ENCODE data around the gene LPIN1.
A peak's percentile ranks its signal among the peaks of the same experiment; 100 is the strongest.

DNA sequence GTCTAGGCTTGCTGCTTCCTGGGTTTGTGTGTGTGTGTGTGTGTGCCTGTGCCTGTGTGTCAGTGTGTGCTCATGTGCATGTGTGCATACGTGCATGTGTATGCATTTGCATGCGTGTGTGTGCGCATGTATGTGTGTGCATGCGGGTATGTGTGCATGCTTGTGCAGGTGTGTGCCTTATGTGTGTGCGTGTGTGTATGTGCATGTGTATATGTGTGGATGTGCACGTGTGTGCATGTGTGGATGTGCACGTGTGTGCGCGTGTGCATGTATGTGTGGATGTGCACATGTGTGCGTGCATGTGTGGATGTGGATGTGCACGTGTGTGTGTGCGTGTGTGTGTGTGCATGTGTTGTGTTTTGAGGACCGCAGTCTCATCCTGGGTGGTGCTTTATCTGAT, 42.8 kb downstream of the LPIN1 start:
- no peak for TF ChIP-seq POLR2A (IDR thresholded peaks at IDR 0.05)
- TF ChIP-seq, protein P1, sequence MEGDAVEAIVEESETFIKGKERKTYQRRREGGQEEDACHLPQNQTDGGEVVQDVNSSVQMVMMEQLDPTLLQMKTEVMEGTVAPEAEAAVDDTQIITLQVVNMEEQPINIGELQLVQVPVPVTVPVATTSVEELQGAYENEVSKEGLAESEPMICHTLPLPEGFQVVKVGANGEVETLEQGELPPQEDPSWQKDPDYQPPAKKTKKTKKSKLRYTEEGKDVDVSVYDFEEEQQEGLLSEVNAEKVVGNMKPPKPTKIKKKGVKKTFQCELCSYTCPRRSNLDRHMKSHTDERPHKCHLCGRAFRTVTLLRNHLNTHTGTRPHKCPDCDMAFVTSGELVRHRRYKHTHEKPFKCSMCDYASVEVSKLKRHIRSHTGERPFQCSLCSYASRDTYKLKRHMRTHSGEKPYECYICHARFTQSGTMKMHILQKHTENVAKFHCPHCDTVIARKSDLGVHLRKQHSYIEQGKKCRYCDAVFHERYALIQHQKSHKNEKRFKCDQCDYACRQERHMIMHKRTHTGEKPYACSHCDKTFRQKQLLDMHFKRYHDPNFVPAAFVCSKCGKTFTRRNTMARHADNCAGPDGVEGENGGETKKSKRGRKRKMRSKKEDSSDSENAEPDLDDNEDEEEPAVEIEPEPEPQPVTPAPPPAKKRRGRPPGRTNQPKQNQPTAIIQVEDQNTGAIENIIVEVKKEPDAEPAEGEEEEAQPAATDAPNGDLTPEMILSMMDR (IDR thresholded peaks at IDR 0.05) = peak in 1 of 7 experiments; percentile 5
- no peak for TF ChIP-seq POLR2AphosphoS5 (IDR thresholded peaks at IDR 0.05)
- TF ChIP-seq EP300 (IDR thresholded peaks at IDR 0.05) = no peak
